GM19467 (cell line): ENCODE results near the gene ATP11A.

Experiments used
- ATAC-seq: cut with Tn5 transposase; IDR thresholded peaks from one replicate; pipeline ENCODE4 v1.9.1; 2021; ENCODE audit warnings: mild to moderate bottlenecking, moderate library complexity; ENCODE audit not compliant: unreplicated experiment

ATP11A gene

GRCh38 chr13:112756967-112757758, 67.3 kb downstream of the ATP11A start:
- no peak for ATAC-seq

DNA sequence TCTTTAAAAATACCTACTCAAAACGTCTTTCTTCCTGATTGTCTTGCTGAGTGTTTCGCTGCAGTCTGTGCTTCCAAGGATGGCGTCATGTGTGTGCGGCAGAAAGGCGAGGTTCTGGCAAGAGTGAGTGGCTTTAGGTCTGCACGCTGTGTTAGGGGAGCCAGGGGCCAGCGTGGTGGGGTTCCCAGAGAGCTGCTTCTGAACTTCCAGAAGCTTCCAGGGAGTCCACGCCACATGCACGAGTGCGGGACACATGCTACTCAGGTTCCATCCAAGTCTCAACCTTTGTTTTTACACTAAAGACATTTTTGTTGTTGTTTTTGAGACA, 67.9 kb downstream of the ATP11A start:
- ATAC-seq, result no peak

GRCh38 chr13:112759053-112759452, 69.2 kb downstream of the ATP11A start:
- no peak for ATAC-seq

- no peak for ATAC-seq
Measured at GRCh38 chr13:112759827-112760226, 70.0 kb downstream of the ATP11A start.

DNA sequence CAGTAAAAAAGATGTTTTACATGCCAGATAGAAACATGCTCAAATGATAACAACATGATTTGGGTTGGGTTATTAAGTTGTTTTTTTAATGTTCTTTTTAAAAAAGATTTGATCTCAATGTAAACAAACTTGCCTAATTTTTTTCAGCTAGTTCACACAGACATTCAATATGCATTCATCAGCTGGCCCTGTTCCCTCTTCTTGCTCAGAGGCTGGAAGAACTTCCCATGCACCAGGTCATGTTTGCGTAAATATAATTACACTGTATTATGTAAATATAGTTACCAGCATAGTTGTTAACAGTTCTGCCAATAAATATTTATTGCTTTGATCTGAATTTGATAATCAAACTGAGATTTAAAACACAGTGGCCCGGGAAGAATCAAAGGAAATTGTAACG, 70.6 kb downstream of the ATP11A start:
- ATAC-seq, result no peak

DNA sequence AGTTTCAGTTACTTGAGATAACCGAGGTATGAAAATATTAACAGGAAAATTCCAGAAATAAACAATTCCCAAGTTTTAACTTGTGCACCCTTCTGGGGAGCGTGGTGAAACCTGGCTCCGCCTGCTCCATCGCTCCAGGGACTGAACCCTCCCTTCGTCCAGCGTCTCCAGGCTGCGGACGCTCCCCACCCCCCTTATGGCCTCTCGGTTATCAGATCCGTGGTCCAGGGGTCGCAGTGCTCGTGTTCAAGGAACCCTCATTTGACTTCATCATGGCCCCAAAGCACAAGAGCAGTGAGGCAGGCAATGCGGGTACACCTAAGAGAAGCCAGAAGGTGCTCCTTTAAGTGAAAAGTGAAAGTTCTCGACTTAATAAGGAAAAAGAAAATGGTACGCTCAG, 71.1 kb downstream of the ATP11A start:
- no peak for ATAC-seq

- ATAC-seq, result no peak
Measured at GRCh38 chr13:112761701-112762689, 72.2 kb downstream of the ATP11A start.

DNA sequence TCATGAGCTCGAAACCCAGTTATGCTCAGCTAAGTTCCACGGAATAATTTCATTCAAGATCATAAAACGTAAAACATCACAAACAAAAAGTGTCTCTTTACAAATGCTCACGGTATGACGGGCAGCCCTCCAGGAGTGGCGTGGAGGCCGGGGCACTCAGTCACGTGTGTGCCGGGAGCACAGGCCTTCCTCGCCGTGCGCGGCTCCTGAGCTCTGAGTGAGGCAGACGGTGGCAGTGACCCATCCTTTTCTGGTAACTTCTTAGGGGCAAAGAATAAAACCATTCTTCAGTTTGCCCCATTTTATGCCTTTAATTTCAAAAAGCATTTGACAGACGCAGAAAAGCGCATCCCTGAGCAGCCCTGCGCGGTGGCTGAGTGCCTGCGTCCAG, 72.8 kb downstream of the ATP11A start:
- no peak for ATAC-seq

DNA sequence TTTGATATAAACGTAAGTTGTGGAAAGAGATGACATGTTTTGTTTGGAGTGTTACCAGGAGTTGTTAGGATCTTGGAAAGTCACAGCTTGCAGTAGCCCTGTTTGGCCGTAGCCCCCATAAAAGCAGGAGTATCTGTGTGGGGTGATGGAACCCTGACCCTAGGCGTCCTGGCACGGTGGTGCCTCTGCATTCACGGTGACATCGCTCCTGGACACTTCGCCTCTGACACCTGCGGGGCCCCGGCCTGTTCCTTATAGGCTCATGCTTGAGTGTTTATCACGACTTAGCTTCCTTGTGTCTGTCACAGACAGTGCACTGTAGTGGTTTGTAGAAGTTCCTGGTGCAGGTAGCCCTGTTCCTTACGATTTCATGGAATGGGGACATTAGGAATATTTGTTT, 74.2 kb downstream of the ATP11A start:
- ATAC-seq, result no peak

GRCh38 chr13:112764864-112765561, 75.2 kb downstream of the ATP11A start:
- ATAC-seq, result no peak

DNA sequence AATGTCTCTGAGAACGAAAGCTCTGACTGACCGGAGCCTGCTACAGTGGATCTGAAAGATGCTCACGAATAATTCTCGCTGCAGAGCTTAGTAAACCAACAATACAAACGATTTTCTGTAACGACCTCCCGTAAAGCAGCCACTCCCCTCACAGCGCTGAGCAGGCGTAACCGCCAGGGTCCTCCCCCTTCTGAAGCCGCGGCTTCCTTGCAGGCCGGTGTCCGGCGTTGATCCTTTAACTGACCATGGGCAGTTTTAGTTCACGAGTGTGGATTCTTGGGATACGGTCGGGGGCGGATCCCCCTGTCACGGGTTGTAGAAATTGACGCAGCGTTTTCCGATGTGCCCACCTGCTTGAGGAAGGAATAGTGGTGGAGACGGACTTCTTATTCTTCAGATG, 75.9 kb downstream of the ATP11A start:
- no peak for ATAC-seq

GRCh38 chr13:112766336-112766735, 76.5 kb downstream of the ATP11A start:
- no peak for ATAC-seq

DNA sequence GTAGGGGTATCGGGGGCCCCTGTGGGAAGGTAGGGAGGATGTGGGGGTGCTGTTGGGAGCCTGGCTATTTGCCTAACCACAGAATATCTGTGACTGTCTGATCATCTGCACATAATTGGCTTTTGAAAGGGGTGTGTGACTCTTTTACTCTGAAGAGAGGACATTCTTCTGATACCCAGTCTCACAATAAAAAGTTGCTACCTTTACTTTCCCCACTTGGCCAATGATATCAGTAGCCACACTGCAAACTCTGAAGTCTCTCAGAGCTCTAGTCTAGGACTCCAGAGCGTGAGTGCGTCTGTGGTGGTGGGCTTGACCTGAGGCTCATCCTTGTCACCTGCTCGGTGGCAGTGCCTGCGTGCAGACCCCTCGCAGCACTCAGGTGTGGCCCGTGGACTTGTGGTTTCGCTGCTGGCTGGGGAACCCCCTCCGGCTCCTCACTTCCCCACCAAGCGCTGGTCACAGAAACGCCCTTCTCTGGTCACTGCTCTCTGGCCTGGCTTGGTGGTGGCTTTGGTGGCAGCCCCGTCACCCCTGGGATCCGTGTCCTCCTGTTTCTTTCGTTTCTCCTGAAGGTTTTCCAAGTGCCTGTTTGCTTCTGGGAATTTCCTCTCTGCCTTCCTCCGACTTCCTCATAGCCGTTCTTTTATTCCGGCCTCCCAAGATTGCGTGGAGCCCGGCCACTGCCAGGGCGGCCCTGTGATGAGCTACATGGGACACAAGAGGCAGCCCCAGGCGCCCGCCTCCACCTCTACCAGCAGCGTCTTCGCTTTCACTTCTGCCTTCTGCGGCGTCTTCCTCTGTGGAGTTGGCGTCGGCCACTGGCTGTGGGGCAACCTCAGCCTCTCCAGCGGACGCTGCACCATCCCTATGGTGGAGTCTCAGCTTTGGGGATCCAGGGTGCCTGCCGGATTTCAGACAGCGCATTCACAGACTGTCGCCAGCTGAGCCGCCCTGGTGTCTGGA, 78.0 kb downstream of the ATP11A start:
- ATAC-seq, result peak; percentile 73

- no peak for ATAC-seq
Measured at GRCh38 chr13:112768795-112769481, 79.1 kb downstream of the ATP11A start.

- ATAC-seq, result no peak
Measured at GRCh38 chr13:112769615-112770014, 79.8 kb downstream of the ATP11A start.

GRCh38 chr13:112770504-112770903, 80.7 kb downstream of the ATP11A start:
- ATAC-seq, result no peak

GRCh38 chr13:112771139-112771876, 81.5 kb downstream of the ATP11A start:
- no peak for ATAC-seq

DNA sequence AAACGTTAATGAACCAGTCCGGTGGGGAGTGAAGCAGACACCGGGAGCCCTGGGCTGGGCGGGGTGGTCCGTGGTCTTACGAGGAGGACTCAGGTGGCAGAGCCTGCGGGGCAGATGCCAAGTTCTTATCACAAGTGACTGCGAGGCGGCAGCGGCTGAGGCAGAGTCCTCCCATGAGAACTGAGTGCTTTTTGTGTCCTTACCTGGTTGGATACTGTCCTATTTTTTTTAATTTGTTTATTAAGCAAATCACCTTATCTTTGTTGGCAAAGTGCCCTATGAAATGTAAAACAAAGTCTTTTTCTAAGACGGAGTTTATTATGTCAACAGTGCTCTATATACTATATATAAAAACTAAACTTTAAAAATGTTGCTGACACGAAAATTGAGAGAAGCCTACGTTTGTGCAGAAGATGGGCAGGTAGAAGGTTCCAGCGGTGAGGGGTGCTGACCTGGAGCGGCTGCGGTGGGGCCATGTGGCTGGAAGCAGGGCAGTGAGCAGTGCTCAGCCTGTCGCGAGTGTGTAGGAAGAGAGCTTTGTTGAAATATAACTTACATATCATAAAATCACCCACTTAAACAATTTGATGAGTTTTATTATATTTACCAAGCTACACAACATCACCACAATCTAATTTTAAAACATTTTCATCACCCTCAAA, 82.2 kb downstream of the ATP11A start:
- no peak for ATAC-seq

DNA sequence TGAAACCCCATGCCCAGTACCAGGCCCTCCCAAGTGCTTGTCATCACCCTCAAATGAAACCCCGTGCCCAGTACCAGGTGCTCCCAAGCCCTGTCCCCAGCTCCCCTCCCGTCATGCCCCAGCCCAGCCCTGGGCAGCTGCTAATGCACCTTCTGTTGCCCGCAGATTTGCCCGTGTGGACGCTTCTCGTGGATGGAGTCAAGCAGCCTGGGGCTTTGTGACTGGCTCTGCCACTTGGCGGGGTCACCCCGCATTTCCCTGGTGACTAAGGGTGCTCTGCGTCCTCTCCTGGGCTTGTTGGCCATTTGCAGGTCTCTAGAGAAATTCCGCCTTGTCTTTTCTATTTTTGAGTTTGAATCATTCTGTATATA, 82.7 kb downstream of the ATP11A start:
- no peak for ATAC-seq
